PFSK-1 (cell line): Measurements from ENCODE around the gene BABAM2.

Experiments used
- POLR2AphosphoS5 ChIP-seq: IDR thresholded peaks from 2 replicates; pipeline ENCODE4 v1.6.1; 2012; ENCODE audit warnings: low read depth, mild to moderate bottlenecking, control low read depth, low read length, moderate library complexity
- SIN3A ChIP-seq: IDR thresholded peaks from 2 replicates; pipeline ENCODE4 v1.6.1; 2012; ENCODE audit warnings: mild to moderate bottlenecking, low read length, moderate library complexity, borderline replicate concordance; ENCODE audit not compliant: insufficient read depth
- TAF1 ChIP-seq: IDR thresholded peaks from 2 replicates; pipeline ENCODE4 v1.6.1; 2012; ENCODE audit warnings: low read length, control low read depth, borderline replicate concordance; ENCODE audit not compliant: insufficient read depth

DNA sequence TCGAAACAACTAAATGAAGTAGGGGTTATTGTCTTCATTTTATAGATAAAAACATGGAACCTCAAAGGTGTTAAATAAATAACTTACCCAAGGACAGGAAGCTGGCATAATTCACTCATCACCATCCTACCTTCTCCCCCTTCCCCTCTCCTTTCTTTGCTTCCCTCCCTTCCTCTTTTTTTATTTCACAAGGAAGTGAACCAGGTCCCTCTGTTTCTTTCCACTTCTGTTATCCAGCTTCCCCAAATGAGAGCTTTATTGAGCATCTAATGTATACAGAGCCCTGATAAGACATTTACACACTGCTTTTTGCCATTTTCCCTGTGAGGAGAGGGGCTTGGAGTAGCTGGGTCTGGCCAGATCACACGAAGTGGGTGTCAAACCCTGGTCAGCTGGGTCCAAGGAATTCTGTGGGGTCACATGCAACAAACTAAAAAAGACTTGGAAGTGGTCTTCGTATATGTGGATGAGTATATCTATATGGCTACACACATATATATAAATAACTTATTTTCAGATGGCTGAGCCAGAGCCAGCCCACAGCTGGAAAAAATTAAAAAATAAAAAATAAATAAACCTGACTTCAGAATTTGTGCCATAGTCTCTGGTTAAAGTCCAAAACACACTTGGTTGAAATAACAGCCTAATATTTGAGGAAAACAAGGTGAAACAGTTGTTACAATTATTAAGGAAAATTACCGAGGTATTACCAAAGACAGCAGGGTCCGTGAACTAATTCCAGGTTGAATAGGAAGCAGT lies 452.8 kb downstream of the BABAM2 start:
- TF ChIP-seq SIN3A (no peak), TAF1 (no peak), POLR2AphosphoS5 (no peak)
